Stimulated activated naive CD8-positive, alpha-beta T cell treated with anti-CD3 and anti-CD28 coated beads, Interleukin-15, Interleukin-2, amounts not matched to agents 100 ng/mL and 50 ng/mL, for 24 hours (primary cell): Measurements from ENCODE around the gene GRK5.
A peak's percentile ranks its signal among the peaks of the same experiment; 100 is the strongest.

Source experiments
- H3K27ac Mint-ChIP-seq: one replicate; pipeline ENCODE4 v1.8.0; 2021; ENCODE audit warnings: mild to moderate bottlenecking, mixed read lengths
- H3K27me3 Mint-ChIP-seq: one replicate; pipeline ENCODE4 v1.8.0; 2021; ENCODE audit warnings: mixed read lengths
- H3K36me3 Mint-ChIP-seq: one replicate; pipeline ENCODE4 v1.8.0; 2021; ENCODE audit warnings: low read depth, mixed read lengths
- H3K4me1 Mint-ChIP-seq: one replicate; pipeline ENCODE4 v1.8.0; 2021; ENCODE audit warnings: low read depth, mixed read lengths
- H3K4me3 Mint-ChIP-seq: one replicate; pipeline ENCODE4 v1.8.0; 2021; ENCODE audit warnings: mild to moderate bottlenecking, mixed read lengths
- H3K9me3 Mint-ChIP-seq: one replicate; pipeline ENCODE4 v1.8.0; 2021; ENCODE audit warnings: mixed read lengths

GRK5 gene

DNA sequence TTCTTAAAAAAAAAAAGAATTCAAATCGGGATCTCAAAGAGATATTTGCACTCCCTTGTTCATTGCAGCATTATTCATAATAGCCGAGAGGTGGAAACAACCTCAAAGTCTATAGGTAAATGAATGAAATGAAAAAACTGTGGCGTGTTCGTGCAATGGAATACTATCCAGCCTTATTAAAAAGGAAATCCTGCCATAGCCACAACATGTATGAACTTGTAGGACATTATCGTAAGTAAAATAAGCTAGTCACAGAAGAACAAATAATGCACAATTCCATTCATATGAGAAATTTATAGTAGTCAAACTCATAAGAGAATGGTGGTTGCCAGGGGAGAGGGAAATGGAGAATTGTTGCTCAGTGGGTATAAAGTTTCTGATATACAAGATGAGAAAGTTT, 37.9 kb downstream of the GRK5 start:
- peaks cover 16% of the 10 kb centered on the region for H3K4me1 Mint-ChIP-seq
- no peak overlapping the region for H3K4me3 Mint-ChIP-seq
- H3K36me3 Mint-ChIP-seq = no peaks in the 10 kb centered on the region
- no peak overlapping the region for H3K27ac Mint-ChIP-seq
- no peaks in the 10 kb centered on the region for H3K27me3 Mint-ChIP-seq
- no peaks in the 10 kb centered on the region for H3K9me3 Mint-ChIP-seq

- Mint-ChIP-seq H3K4me3 (no peak overlapping the region), H3K27ac (no peak overlapping the region), H3K4me1 (peaks cover 33% of the 10 kb centered on the region), H3K27me3 (no peaks in the 10 kb centered on the region), H3K36me3 (no peaks in the 10 kb centered on the region), H3K9me3 (no peaks in the 10 kb centered on the region)
Measured at GRCh38 chr10:119246862-119247549, 39.6 kb downstream of the GRK5 start.

- no peaks in the 10 kb centered on the region for H3K27me3 Mint-ChIP-seq
- no peaks in the 10 kb centered on the region for H3K36me3 Mint-ChIP-seq
- no peak overlapping the region for H3K27ac Mint-ChIP-seq
- no peak overlapping the region for H3K4me3 Mint-ChIP-seq
- no peaks in the 10 kb centered on the region for H3K9me3 Mint-ChIP-seq
- peaks cover 33% of the 10 kb centered on the region for H3K4me1 Mint-ChIP-seq
Measured at GRCh38 chr10:119247550-119247894, 40.2 kb downstream of the GRK5 start.

GRCh38 chr10:119248184-119248583, 40.8 kb downstream of the GRK5 start:
- Mint-ChIP-seq H3K9me3 (no peaks in the 10 kb centered on the region), H3K27ac (no peak overlapping the region), H3K36me3 (peaks cover 3% of the 10 kb centered on the region), H3K27me3 (no peaks in the 10 kb centered on the region), H3K4me3 (no peak overlapping the region), H3K4me1 (peaks cover 34% of the 10 kb centered on the region)

DNA sequence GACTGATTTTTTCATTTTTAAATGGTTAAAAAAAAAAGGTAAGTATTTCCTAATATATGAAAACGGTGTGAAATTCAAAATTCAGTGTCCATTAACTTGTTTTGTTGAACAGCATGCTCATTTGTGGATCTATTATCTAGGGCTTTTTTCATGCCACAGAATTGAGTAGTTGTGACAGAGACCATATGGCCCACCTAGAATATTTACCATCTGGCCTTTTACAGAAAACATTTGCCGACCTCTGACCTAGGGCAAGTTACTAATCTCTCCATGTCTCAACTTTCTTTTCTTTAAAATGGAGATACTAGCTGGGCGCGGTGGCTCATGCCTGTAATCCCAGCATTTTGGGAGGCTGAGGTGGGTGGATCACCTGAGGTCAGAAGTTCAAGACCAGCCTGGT, 41.3 kb downstream of the GRK5 start:
- no peak overlapping the region for H3K27ac Mint-ChIP-seq

GRCh38 chr10:119250641-119251314, 43.4 kb downstream of the GRK5 start:
- peaks cover 3% of the 10 kb centered on the region for H3K36me3 Mint-ChIP-seq
- peak overlapping the region; percentile 36 for H3K27ac Mint-ChIP-seq
- H3K9me3 Mint-ChIP-seq = no peaks in the 10 kb centered on the region
- peaks cover 52% of the 10 kb centered on the region for H3K4me1 Mint-ChIP-seq
- H3K4me3 Mint-ChIP-seq = no peak overlapping the region
- no peaks in the 10 kb centered on the region for H3K27me3 Mint-ChIP-seq

More for the DNA sequence above, 41.3 kb downstream of the GRK5 start:
- H3K4me3 Mint-ChIP-seq = no peak overlapping the region
- no peaks in the 10 kb centered on the region for H3K9me3 Mint-ChIP-seq
- H3K4me1 Mint-ChIP-seq = peaks cover 36% of the 10 kb centered on the region
- peaks cover 3% of the 10 kb centered on the region for H3K36me3 Mint-ChIP-seq
- no peaks in the 10 kb centered on the region for H3K27me3 Mint-ChIP-seq

DNA sequence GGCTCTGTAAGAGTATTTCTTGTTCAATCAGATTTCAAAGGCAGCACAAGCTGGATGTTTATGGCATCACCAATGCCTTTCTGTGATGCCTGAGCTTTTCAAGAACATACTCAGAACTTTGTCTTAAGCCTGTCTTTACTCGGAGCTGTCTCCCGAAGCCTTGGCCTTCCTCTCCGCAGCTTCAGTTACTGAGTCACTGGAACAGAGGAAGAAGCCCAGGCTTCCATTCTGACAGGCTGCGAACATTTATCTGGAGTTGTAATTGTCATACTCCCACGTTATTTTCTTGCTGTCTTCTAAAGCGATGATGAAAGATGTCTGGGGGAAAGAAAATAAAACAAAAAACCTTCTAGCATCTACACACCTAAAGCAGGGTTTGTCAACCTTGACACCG, 43.9 kb downstream of the GRK5 start:
- Mint-ChIP-seq H3K4me1 (peaks cover 52% of the 10 kb centered on the region), H3K9me3 (no peaks in the 10 kb centered on the region)

GRCh38 chr10:119252051-119252465, 44.7 kb downstream of the GRK5 start:
- no peak overlapping the region for H3K27ac Mint-ChIP-seq
- peaks cover 3% of the 10 kb centered on the region for H3K9me3 Mint-ChIP-seq
- peaks cover 52% of the 10 kb centered on the region for H3K4me1 Mint-ChIP-seq
- no peak overlapping the region for H3K4me3 Mint-ChIP-seq
- peaks cover 7% of the 10 kb centered on the region for H3K36me3 Mint-ChIP-seq
- no peaks in the 10 kb centered on the region for H3K27me3 Mint-ChIP-seq

More for the DNA sequence above, 43.9 kb downstream of the GRK5 start:
- no peak overlapping the region for H3K27ac Mint-ChIP-seq
- H3K4me3 Mint-ChIP-seq = no peak overlapping the region
- H3K36me3 Mint-ChIP-seq = peaks cover 3% of the 10 kb centered on the region
- no peaks in the 10 kb centered on the region for H3K27me3 Mint-ChIP-seq

- no peaks in the 10 kb centered on the region for H3K27me3 Mint-ChIP-seq
- H3K9me3 Mint-ChIP-seq = peaks cover 3% of the 10 kb centered on the region
- H3K4me3 Mint-ChIP-seq = no peak overlapping the region
- peaks cover 7% of the 10 kb centered on the region for H3K36me3 Mint-ChIP-seq
- H3K4me1 Mint-ChIP-seq = peaks cover 52% of the 10 kb centered on the region
- peak overlapping the region; percentile 96 for H3K27ac Mint-ChIP-seq
Measured at GRCh38 chr10:119252470-119253151, 45.2 kb downstream of the GRK5 start.

DNA sequence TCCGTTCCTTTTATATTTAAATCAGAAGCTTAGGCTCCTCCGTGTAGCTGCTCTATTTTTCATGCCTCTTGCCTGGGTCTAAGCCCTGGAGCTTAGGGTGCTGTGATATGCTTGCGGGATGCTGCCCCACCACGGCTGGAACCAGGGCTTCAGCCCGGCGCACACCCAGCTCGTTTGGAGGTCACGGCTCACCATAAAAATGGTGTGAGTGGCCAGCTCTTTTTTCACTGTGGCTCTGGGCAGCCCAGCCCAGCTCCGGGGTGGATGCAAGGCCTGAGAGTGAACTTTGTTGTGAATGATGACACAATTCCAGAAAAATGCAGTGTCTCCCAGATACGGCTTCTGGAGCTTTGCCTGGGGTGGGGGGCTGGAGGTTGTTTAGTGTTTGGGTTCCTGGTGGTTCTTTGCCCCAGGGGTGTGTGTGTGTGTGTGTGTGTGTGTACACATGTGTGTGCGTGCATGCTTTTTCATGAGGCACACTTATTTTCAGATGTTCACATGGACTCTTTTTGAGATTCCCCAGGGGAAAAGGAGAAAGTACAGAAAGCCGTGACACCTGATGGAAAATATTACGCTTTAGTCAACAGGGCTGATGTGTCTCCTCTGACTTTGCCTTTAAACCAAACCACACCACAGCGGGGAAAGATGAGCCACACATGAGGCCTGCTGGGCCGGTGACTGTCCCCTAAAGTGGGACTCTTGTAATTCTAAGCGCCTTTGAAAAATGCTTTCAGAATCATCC, 46.2 kb downstream of the GRK5 start:
- Mint-ChIP-seq H3K9me3 (peaks cover 3% of the 10 kb centered on the region), H3K36me3 (peaks cover 7% of the 10 kb centered on the region), H3K27me3 (no peaks in the 10 kb centered on the region), H3K27ac (peak overlapping the region; percentile 96), H3K4me3 (peak overlapping the region; percentile 59), H3K4me1 (peaks cover 52% of the 10 kb centered on the region)

DNA sequence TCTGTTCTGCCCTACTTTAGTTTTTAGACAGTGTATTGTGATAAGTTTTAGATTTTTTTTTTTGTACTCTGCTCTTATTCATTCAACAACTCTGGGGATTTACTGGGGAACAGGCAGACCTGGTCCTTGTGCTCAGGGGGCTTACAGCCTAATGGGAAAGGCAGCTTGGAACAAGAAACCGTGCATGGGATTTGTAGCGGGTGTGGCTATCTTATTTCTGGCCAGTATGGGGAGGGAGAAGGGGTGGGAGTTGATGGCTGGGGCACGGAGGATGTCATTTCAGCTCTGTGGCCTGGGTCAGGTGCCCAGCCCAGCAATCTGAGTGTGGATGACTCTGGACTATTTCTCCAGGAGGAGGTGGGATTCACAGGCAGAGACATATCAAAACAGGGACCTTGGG, 47.0 kb downstream of the GRK5 start:
- Mint-ChIP-seq H3K9me3 (peaks cover 3% of the 10 kb centered on the region), H3K4me1 (peaks cover 52% of the 10 kb centered on the region), H3K4me3 (peak overlapping the region; percentile 59), H3K27me3 (no peaks in the 10 kb centered on the region), H3K36me3 (peaks cover 7% of the 10 kb centered on the region), H3K27ac (peak overlapping the region; percentile 96)

DNA sequence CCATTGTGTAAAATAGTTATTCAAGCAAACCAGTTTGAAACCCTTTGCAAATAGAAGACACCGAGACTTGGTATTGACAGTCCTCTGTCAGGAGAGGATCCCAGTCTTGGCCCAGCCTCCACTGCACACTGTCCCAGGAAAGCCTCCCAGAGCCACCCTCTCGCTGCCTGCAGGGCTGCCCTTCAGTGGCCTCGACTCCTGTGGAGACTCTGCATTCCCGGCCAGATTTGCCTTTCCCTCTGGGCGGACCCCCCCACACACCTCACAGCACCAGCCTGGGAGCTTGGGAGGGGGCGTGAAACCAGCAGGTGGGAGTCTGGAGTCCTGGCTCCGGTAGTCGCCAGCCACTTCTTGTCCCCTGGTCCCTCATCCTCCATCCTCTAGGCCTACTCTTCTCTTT, 48.7 kb downstream of the GRK5 start:
- Mint-ChIP-seq H3K9me3 (peaks cover 3% of the 10 kb centered on the region), H3K4me1 (peaks cover 42% of the 10 kb centered on the region), H3K27ac (no peak overlapping the region), H3K4me3 (no peak overlapping the region), H3K27me3 (no peaks in the 10 kb centered on the region), H3K36me3 (peaks cover 7% of the 10 kb centered on the region)

DNA sequence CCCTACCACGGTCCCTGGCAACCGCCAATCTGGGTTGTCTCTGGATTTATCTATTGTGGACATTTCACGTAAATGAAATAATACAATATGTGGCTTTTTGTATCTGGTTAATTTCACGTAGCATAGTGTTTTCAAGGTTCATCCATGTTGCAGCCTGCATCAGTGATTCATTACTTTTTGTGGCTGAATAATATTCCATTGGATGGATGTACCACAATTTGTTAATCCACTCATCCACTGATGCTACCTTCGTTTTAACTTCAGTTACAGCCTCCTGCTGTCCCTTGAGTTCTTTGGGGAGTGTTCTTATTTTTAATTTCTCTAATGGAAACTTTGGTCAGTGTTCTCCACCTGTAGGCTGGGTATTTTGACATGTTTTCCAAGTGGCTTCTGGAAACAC, 49.5 kb downstream of the GRK5 start:
- Mint-ChIP-seq H3K27me3 (no peaks in the 10 kb centered on the region), H3K9me3 (peaks cover 3% of the 10 kb centered on the region), H3K27ac (no peak overlapping the region), H3K4me3 (no peak overlapping the region), H3K36me3 (peaks cover 10% of the 10 kb centered on the region), H3K4me1 (peaks cover 34% of the 10 kb centered on the region)

- H3K4me1 Mint-ChIP-seq = peaks cover 26% of the 10 kb centered on the region
Measured at GRCh38 chr10:119257899-119258419, 50.6 kb downstream of the GRK5 start.

More at GRCh38 chr10:119257899-119258419, 50.6 kb downstream of the GRK5 start:
- H3K27me3 Mint-ChIP-seq = no peaks in the 10 kb centered on the region
- peaks cover 10% of the 10 kb centered on the region for H3K36me3 Mint-ChIP-seq
- H3K9me3 Mint-ChIP-seq = peaks cover 3% of the 10 kb centered on the region
- H3K4me3 Mint-ChIP-seq = no peak overlapping the region
- no peak overlapping the region for H3K27ac Mint-ChIP-seq
